ENCODE data around the gene COL25A1.

COL25A1 gene

GRCh38 chr4:108919226-108919893 is 383.1 kb downstream of the COL25A1 start:
- no peak overlapping the region for H3K4me2 ChIP-seq (ENCODE audit: low read length)
- H3K27ac ChIP-seq, result no peak overlapping the region
- H3K9ac ChIP-seq, result no peak overlapping the region
- H2AFZ ChIP-seq, result no peak overlapping the region
- no peak overlapping the region for H3K4me3 ChIP-seq (ENCODE audit: low read depth, low read length)
- no peak for TF ChIP-seq CTCF (IDR thresholded peaks at IDR 0.05)
- no peaks in the 10 kb centered on the region for H3K9me3 ChIP-seq (ENCODE audit: control insufficient read depth, low read length)
- H3K27me3 ChIP-seq (ENCODE audit: control insufficient read depth, insufficient read depth, low read length), result no peaks in the 10 kb centered on the region
- no peaks in the 10 kb centered on the region for H3K4me1 ChIP-seq
- H3K79me2 ChIP-seq, result no peaks in the 10 kb centered on the region
- H3K36me3 ChIP-seq (ENCODE audit: control insufficient read depth, insufficient read depth, low read length), result no peaks in the 10 kb centered on the region

GRCh38 chr4:108917255-108917654 is 385.2 kb downstream of the COL25A1 start:
- TF ChIP-seq CTCF (IDR thresholded peaks at IDR 0.05), result no peak
- Histone ChIP-seq H3K4me2 (ENCODE audit: low read length) (no peak overlapping the region), H2AFZ (no peak overlapping the region), H3K4me3 (ENCODE audit: low read depth, low read length) (no peak overlapping the region), H3K36me3 (ENCODE audit: control insufficient read depth, insufficient read depth, low read length) (no peaks in the 10 kb centered on the region), H3K9ac (no peak overlapping the region), H3K79me2 (no peaks in the 10 kb centered on the region), H3K27ac (no peak overlapping the region), H3K9me3 (ENCODE audit: control insufficient read depth, low read length) (no peaks in the 10 kb centered on the region), H3K4me1 (no peaks in the 10 kb centered on the region), H3K27me3 (ENCODE audit: control insufficient read depth, insufficient read depth, low read length) (no peaks in the 10 kb centered on the region)

- Histone ChIP-seq H3K27me3 (ENCODE audit: control insufficient read depth, insufficient read depth, low read length) (no peaks in the 10 kb centered on the region), H2AFZ (no peak overlapping the region), H3K9me3 (ENCODE audit: control insufficient read depth, low read length) (no peaks in the 10 kb centered on the region), H3K27ac (no peak overlapping the region), H3K79me2 (no peaks in the 10 kb centered on the region), H3K4me2 (ENCODE audit: low read length) (no peak overlapping the region), H3K4me3 (ENCODE audit: low read depth, low read length) (no peak overlapping the region), H3K36me3 (ENCODE audit: control insufficient read depth, insufficient read depth, low read length) (no peaks in the 10 kb centered on the region), H3K9ac (no peak overlapping the region), H3K4me1 (no peaks in the 10 kb centered on the region)
- no peak for TF ChIP-seq CTCF (IDR thresholded peaks at IDR 0.05)
These were observed 385.8 kb downstream of the COL25A1 start for GRCh38 chr4:108916638-108917037.

- no peak overlapping the region for H3K9ac ChIP-seq
- no peak overlapping the region for H3K4me2 ChIP-seq (ENCODE audit: low read length)
- TF ChIP-seq CTCF (IDR thresholded peaks at IDR 0.05), result no peak
- no peak overlapping the region for H2AFZ ChIP-seq
- H3K36me3 ChIP-seq (ENCODE audit: control insufficient read depth, insufficient read depth, low read length), result no peaks in the 10 kb centered on the region
- no peaks in the 10 kb centered on the region for H3K9me3 ChIP-seq (ENCODE audit: control insufficient read depth, low read length)
- no peak overlapping the region for H3K4me3 ChIP-seq (ENCODE audit: low read depth, low read length)
- no peaks in the 10 kb centered on the region for H3K79me2 ChIP-seq
- no peaks in the 10 kb centered on the region for H3K27me3 ChIP-seq (ENCODE audit: control insufficient read depth, insufficient read depth, low read length)
- H3K27ac ChIP-seq, result no peak overlapping the region
- no peaks in the 10 kb centered on the region for H3K4me1 ChIP-seq
These were observed 395.5 kb downstream of the COL25A1 start for GRCh38 chr4:108906866-108907367.

GRCh38 chr4:108906006-108906405 is 396.5 kb downstream of the COL25A1 start:
- no peaks in the 10 kb centered on the region for H3K36me3 ChIP-seq (ENCODE audit: control insufficient read depth, insufficient read depth, low read length)
- no peak for TF ChIP-seq CTCF (IDR thresholded peaks at IDR 0.05)
- no peak overlapping the region for H3K27ac ChIP-seq
- H3K27me3 ChIP-seq (ENCODE audit: control insufficient read depth, insufficient read depth, low read length), result no peaks in the 10 kb centered on the region
- H3K4me1 ChIP-seq, result no peaks in the 10 kb centered on the region
- H3K4me2 ChIP-seq (ENCODE audit: low read length), result no peak overlapping the region
- no peak overlapping the region for H2AFZ ChIP-seq
- no peaks in the 10 kb centered on the region for H3K9me3 ChIP-seq (ENCODE audit: control insufficient read depth, low read length)
- H3K4me3 ChIP-seq (ENCODE audit: low read depth, low read length), result no peak overlapping the region
- H3K79me2 ChIP-seq, result no peaks in the 10 kb centered on the region
- no peak overlapping the region for H3K9ac ChIP-seq

Measured in parathyroid adenoma (tissue), 2 donors.